Measurements from ENCODE around the gene NECAB2.

The NECAB2 gene

DNA sequence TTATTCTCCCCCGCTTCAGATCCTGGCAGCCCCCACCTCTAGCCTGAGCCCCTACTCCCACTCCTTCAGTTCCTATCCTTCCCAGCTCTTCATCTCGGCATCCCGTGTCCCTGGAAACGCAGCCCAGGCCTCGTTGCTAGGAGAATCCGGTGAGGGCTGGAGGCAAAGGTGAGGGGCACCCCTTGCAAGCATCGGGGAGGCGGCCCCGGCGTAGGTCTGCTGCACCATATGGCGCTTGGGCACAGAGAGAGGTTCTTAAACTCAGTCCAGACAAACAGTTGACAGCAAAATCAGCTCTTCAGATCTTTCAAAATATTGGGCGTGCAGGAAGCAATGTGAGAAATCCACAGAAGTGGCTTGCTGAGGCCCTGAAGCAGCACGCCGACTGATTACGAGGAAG, 59.6 kb downstream of the NECAB2 start:
- DNase-seq, result no peak

- DNase-seq, result peak; percentile 20 to 45
Measured at GRCh38 chr16:84029297-84030047, 61.4 kb downstream of the NECAB2 start.

- DNase-seq, result no peak
Measured at GRCh38 chr16:84031556-84031955, 63.5 kb downstream of the NECAB2 start.

DNA sequence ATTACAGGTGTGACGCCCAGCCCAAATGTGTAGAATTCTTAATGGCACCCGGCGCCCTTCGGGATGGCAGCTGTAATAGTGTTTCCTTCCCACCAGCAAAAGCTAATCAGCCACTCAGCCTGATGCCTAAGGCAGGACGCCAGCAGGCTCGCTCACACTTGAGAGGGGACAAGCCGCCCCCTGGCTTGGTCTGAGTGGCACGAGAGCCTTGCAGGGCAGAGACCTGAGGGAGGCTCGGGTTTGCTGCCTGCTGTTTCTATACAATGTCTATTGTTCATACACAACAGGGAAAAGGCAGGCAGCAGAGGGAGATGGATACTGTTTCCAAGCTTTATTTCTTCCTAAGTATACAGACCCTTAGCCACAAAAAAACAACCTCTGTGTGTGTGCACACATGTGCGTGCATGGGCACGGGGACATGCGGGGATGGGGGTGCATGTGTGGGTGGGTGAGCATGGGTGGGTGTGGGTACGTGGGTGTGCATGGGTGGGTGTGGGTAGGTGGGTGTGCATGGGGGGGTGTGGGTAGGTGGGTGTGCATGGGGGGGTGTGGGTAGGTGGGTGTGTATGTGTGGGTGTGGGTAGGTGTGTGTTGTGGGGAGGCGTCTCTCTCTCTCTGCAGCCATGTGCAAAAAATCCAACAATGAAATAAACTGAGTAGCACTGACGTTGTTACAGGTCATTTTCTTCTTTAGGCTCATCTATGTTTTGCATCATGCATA, 64.6 kb downstream of the NECAB2 start:
- DNase-seq, result no peak

DNA sequence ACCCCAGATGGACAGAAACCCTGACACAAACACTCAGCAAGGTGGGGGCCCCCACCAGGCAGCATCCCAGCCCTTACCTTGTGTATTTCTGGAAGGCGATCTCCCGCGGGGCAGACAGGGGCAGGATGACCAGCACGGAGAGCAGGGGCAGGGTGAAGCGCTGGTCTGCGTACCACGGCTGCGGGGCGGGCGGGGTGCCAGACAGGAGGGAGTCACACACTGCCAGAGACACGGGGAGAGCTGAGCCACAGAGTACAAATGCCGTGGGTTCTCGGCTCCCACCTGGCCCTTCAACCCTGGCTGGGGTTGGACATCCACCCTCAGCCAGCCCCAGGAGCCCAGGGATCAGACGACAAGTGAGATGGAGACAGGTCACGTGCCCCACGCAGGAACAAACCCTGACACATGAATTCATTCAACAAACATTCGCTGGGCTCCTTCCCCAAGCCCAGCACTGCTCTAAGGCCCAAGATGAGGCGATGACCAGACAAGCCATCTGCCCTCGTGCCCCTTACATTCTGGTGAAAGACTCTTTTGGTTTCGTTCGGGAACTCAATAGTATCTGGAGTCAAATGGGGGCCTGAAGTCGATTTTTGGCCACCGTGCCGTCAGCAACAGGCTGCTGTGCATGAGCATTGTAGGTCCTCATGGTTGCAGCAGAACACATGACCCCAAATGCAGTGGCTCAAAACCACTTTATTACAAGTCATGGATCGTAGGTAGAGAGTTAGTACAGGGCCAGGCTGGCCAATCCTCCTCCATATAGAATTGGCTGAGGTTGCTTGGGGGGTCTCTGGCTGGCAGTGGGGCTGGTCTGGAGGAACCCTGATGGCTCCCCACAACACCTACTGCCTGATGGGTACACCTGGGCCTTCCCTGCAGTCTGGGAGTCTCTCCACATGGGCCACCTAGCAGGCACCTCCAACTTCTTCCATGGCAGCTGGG, 65.5 kb downstream of the NECAB2 start:
- DNase-seq, result no peak

DNA sequence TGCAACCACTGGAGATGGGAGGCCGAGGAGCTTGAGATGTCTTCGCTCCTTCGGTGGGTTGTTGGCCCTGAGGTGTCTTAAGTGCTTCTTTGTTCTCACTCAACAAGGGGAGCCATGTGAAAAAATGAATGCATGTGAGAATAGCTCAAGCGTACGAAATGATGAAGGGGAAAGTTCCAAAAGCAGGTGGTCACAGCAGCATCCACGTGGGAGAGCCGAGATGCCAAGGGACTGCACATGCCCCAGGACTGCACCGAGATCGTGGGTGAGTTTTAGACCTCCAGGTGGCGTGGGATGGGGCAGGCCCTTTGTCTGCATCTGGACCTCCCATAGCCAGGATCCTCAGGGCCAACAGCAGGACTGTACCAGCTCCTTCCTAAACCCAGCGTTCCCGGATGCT, 66.5 kb downstream of the NECAB2 start:
- no peak for DNase-seq

GRCh38 chr16:84036131-84036530, 68.1 kb downstream of the NECAB2 start:
- no peak for DNase-seq

GRCh38 chr16:84036982-84037425, 69.0 kb downstream of the NECAB2 start:
- DNase-seq, result no peak

DNA sequence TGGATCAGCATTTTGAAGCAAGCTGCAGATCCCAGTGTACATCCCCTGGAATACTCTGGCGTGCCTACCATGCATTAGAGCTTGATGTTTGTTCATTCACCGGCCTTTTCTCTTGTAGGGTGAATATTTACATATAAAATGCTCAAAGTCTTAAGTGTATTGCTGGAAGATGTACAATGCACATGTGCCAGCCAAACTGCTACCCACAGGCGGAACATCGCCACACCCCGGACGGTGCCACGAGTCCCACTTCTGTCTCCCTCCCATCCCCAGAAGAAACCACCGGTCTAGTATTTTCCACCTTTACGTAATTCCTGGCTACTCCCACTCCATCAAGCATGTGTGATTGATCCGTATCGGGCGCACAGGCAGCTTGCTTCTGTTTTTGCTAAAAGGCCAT, 70.4 kb downstream of the NECAB2 start:
- no peak for DNase-seq

DNA sequence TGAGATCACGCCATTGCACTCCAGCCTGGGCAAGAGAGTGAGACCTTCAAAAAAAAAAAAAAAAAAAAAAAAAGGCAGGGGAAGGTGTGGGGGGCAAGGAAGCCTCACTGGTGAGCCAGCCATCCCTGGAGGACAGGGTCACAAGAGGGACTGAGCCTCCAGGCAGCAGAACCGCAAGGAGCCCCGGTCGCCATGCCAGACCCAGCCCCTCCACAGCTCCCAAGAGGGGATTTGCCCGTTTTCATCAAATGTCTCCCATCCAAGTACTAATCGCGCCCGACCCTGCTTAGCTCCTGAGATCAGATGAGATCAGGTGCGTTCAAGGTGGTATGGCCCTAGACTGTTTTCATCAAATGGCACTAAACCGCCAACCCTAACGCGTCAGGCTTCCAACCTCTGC, 71.7 kb downstream of the NECAB2 start:
- no peak for DNase-seq

- DNase-seq, result no peak
Measured at GRCh38 chr16:84040226-84040822, 72.3 kb downstream of the NECAB2 start.

DNA sequence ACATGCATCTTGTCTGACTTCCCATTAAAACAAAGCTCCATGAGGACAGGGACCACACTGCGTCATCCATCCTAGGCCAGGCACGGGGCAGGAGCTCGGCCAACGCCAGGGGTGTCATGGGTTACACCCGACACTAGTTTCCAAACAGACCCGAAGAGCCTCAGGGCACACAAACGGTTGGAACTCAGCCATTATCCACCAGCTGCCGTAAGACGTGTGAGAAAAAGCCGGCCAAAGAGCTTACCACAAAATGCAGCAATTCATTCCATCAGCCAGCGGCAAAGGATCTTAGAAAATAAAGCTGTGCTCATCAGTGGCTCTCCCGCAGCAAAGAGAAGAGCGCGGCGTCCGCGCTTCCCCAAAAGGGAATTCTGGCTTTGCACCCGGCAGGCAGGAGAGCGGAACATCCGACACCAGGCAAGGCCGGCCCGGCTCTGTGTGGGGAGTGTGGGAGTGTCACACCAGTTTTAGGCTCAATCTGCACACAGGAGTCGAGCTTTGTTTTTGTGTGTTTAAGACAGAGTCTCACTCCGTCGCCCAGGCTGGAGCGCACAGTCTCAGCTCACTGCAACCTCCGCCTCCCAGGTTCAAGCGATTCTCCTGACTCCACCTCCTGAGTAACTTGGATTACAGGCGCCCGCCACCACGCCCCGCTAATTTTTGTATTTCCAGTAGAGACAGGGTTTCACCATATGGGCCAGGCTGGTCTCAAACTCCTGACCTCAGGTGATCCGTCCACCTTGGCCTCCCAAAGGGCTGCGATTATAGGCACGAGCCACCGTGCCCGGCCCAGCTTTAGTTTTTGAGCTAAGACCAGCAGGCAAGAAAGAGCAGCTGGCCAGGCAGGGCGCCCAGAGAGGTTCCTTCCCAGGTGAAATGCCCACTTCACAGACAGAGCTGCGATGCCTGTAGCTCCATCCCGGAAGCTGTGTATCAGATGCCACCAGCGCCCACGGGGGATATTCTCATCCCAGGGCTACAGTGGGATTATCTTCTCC, 73.1 kb downstream of the NECAB2 start:
- no peak for DNase-seq

- no peak for DNase-seq
Measured at GRCh38 chr16:84041881-84042280, 73.8 kb downstream of the NECAB2 start.

DNA sequence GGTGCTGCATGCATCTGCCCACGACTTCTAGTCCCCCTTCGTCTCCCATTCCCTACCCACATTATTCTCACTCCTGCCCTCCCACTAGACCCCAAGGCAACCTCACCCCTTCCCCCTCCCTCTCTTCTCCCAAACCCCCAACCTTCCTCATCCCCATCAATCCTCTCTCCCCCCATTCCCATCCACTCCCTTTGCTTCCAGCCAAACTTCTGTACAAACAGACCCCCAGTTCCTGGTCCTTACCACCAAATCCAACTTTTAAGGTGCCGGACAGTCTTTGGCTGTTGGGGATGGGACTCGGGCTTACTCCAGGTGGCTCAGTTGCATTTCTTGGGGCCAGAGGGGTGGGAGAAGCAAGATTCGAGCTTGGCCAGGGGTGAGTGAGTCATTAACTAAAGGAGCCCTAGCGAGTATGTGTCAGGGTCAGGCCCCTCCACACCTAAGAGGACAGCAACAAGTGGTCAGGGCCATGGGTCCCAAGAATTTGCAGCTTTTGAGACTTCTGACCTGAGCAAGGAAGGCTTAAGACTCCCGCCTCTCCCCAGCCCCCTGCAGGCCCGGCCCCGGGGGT, 74.3 kb downstream of the NECAB2 start, which contains the start of gene SLC38A8:
Gene SLC38A8, minus strand, starts transcription at position 488 of the 571 bp plus-strand sequence. CDS start 638 bp downstream, outside the sequence.
- DNase-seq, result no peak

DNA sequence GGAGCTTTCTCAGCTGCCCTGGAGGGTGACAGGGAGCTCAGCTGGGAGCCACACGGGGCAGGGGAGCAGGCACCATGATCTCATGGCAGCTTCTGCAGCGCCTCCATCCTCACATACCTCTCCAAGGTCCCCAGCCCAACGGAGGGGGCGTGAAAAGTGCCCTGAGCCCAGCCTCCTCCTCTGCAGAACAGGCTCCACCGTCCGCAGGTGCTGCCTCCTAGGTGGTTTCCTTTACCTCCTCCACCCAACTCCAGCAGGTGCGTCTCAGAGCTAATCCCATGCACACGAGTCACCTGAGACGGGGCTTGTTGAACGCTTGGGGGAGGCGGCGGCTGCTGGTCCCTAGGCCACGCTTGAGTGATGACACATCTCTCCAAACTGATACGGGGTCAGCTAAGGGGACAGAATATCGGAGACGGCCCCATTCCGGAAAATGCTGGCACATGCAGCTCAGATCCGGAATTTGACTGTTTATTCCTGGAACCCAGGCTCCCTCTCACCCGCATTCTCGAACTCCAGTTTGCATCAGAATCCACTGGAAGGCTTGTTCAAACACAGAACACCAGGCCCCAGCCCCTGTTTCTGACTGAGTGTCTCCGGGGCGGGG, 74.9 kb downstream of the NECAB2 start:
- no peak for DNase-seq

DNA sequence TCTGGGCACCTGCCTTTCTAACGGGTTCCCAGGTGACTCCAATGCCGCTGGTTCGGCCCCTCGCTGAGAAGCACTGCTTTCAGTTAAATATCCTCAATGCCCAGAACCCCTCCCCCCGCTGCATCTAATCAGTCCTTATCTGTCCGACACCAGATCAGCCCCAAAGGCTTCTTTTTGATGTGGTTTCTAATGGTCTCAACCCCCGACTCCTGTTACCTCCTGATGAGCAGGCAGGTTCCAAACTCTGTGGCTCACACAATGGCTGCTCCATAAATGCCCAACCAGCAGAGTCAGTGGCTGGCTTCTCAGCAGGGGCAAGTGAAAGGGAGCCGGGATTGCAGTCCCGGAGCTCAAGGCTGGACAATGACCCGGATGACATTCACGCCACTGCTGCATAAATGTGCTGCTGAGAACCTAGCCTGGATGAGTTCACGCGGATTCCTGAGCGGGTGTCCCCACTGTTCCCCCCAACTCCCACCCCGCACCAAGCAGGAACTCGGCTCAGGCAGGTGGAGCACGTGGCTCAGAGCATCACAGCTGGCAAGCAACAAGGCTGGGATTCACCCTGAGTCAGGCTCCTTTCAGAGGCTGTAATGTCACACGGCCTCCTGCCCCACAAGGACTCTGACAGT, 75.6 kb downstream of the NECAB2 start:
- DNase-seq, result no peak

GRCh38 chr16:84044118-84044488, 76.1 kb downstream of the NECAB2 start:
- DNase-seq, result peak; percentile 18 to 26

DNA sequence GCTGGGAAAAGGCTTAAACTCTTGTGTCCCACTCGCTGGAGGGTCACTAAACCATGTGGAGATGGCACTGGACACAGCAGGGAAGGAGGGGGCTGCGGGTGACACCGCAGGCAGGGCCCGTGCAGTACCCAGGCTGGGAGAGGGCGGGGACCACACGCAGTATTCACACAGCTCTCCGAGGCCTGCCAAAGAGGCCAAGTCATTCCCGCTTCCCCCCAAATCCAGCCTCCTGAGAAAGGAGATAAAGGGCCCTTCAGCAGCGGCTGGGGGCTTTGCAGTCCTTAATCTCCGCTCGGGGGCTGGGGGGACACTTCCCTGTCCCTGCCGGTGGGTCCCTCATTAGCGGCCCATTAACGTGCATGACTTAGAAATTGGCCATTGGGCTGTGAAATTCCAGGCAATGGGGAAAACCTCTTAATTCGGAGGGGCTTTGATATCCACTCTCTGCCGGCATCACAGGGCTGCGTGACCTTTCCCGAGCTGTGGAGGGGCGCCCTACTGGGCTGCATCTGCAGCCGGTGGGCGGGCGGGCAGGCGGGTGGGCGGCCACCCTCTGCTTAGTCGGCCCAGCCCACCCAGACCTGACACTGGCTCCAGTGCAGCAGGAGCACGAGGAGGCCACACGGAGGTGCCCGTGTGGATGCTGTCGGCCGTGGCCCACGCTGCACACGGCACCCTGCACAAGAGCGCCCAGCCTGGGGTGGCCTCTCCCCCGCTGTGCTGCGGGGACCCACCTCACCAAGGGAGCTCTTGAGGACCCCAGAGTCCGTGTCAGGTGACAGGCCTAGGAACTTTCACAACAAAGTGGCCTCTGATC, 77.2 kb downstream of the NECAB2 start:
- DNase-seq, result no peak

DNA sequence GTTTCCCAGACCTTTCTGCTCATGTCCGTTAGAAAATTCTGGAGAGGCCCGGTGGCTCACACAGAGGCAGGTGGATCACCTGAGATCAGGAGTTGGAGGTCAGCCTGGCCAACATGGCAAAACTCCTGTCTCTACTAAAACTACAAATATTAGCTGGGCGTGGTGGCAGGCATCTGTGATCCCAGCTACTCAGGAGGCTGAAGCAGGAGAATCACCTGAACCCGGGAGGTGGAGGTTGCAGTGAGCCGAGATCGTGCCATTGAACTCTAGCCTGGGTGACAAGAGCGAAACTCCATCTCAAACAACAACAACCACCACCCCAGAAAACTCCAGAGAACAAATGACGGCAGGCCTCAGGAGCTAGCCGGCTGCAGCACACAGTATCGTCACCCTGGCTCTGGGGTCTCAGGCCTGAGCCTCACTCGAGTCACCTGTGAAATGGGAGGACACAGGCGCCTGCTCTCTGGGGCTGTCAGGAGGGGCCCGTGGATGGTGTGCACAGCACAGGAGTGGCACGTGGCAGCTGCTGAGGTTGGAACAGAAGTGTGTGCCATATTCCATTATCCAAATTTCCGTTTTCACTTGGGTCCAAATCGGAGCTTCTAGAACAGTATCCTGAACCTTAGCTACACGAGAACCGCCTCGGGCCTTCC, 77.9 kb downstream of the NECAB2 start:
- DNase-seq, result no peak

All from AML-193 (cell line).